ES-I3 (cell line): ENCODE results near the gene SCGB1D1.
"Not testable (repeated sequence)": the region's sequence is repeated elsewhere in the genome, so short reads cannot be mapped to it uniquely, and the experiment has no call there.

Experiments used
- H3K36me3 ChIP-seq: 2 replicates; pipeline ENCODE4 v1.6.1; 2013; ENCODE audit warnings: mild to moderate bottlenecking, low read length, control low read depth, moderate library complexity; ENCODE audit not compliant: insufficient read depth
- H3K4me1 ChIP-seq: 2 replicates; pipeline ENCODE4 v1.6.1; 2013; ENCODE audit warnings: mild to moderate bottlenecking, control low read depth, low read length; ENCODE audit not compliant: insufficient read depth
- H3K9ac ChIP-seq: 2 replicates; pipeline ENCODE4 v1.6.1; 2013; ENCODE audit warnings: low read depth, mild to moderate bottlenecking, low read length, moderate library complexity
- H3K9me3 ChIP-seq: 2 replicates; pipeline ENCODE4 v1.6.1; 2013; ENCODE audit warnings: mild to moderate bottlenecking, low read length, moderate library complexity; ENCODE audit not compliant: control insufficient read depth, insufficient read depth

The SCGB1D1 gene

DNA sequence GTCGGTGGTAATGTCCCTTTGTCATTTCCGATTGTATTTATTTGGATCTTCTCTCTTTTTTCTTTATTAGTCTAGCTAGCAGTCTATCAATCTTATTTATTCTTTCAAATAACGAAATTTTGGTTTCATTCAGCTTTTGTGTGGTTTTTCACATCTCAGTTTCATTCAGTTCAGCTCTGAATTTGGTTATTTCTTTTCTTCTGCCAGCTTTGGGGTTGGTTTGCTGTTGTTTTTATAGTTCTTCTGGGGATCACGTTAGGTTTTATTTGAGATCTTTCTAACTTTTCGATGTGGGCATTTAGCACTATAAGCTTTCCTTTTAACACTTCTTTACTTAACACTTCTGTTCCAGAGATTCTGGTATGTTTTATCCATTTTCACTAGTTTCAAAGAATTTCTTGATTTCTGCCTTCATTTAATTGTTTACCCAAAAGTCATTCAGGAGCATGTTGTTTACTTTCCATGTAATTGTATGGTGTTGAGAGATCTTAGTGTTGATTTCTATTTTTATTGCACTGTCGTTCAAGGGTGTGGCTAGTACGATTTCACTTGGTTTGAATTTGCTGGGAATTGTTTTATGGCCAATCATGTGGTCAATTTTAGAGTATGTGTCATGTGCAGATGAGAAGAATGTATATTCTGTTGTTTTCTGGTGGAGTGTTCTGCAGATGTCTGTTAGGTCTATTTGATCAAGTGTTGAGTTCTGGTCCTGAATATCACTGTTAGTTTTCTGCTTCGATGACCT, 7.7 kb upstream of the SCGB1D1 start:
- H3K9me3 ChIP-seq, result no peaks in the 10 kb centered on the region
- no peaks in the 10 kb centered on the region for H3K4me1 ChIP-seq
- H3K36me3 ChIP-seq, result no peaks in the 10 kb centered on the region
- no peak overlapping the region for H3K9ac ChIP-seq

DNA sequence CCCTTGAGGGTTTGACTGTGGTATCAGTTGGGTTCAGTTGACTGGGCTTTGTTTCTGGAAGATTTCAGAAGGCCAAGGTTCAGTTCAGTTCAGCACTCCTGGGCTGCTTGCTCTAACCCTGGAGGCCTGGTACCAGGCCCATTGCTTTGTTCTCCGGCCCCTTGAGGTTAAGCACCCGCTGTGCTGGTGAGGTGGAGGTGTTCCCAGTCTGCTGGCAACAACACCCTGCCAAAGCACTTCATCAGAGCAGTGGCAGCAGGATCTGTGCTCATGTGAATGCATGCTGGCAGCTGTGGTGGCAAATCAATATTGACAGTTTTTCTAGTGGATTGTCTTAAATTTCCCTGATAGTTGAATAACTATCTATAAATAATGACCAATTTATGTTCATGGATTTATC, 3.8 kb upstream of the SCGB1D1 start:
- H3K9me3 ChIP-seq, result no peaks in the 10 kb centered on the region
- no peaks in the 10 kb centered on the region for H3K36me3 ChIP-seq
- H3K9ac ChIP-seq, result no peak overlapping the region
- H3K4me1 ChIP-seq, result no peaks in the 10 kb centered on the region

DNA sequence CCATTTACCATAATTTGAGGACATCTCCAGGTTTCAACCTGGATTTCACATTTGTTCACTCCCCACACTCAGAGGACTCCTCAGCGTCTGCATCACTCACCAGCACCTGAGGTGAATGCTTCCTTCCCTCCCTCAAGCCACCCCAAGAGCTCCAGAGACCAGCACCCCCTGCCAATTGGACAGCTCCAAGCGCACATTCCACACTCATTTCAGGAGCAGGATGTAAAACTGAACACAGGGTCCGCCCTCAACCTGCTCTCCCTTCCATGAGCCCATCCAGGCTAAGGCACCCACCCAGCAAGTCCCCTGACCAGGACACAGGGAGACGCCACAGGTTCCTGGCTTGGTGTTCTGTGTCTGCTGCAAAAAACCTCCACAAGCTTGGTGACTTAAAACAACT, 3.9 kb downstream of the SCGB1D1 start:
- H3K9me3 ChIP-seq, result no peaks in the 10 kb centered on the region
- no peaks in the 10 kb centered on the region for H3K36me3 ChIP-seq
- H3K9ac ChIP-seq, result no peak overlapping the region
- H3K4me1 ChIP-seq, result peaks cover 6% of the 10 kb centered on the region; the same call in 1 of the 2 replicates

DNA sequence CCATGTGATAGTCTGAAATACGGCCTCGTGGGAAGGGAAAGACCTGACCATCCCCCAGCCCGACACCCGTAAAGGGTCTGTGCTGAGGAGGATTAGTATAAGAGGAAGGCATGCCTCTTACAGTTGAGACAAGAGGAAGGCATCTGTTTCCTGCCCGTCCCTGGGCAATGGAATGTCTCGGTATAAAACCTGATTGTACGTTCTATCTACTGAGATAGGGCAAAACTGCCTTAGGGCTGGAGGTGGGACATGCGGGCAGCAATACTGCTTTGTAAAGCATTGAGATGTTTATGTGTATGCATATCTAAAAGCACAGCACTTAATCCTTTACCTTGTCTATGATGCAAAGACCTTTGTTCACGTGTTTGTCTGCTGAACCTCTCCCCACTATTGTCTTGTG, 5.0 kb downstream of the SCGB1D1 start:
- not testable (repeated sequence) for H3K36me3 ChIP-seq, H3K9me3 ChIP-seq, H3K4me1 ChIP-seq, H3K9ac ChIP-seq

DNA sequence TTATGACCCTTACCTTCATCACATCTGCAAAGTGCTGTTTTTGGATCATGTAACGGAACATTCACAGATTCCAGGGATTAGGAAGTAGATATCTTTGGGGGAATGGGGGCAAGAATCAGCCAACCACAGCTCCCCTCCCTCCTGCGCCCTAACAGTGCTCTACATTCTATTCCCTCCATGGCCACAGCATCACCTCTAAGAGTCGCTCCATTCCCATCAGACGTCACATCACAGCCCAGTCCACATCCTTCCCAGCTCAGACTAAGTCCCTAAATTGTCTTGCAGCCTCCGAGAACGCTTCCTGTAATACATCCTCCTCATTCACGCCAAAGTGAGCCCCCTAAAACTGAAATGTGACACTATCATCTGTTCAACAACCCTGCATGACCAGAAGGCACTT, 5.9 kb downstream of the SCGB1D1 start:
- Histone ChIP-seq H3K9ac (no peak overlapping the region), H3K4me1 (peaks cover 6% of the 10 kb centered on the region; the same call in 1 of the 2 replicates), H3K36me3 (no peaks in the 10 kb centered on the region), H3K9me3 (no peaks in the 10 kb centered on the region)

DNA sequence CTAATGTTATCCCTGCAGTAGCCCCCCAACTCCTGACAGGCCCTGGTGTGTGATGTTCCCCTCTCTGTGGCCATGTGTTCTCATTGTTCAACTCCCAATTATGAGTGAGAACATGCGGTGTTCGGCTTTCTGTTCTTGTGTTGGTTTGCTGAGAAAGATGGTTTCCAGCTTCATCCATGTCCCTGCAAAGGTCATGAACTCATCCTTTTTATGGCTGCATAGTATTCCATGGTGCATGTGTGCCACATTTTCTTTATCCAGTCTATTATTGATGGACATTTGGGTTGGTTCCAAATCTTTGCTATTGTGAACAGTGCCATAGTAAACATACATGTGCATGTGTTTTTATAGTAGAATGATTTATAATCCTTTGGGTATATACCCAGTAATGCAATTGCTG, 7.4 kb downstream of the SCGB1D1 start:
- H3K9me3 ChIP-seq, H3K36me3 ChIP-seq, H3K9ac ChIP-seq, H3K4me1 ChIP-seq: not testable (repeated sequence)

DNA sequence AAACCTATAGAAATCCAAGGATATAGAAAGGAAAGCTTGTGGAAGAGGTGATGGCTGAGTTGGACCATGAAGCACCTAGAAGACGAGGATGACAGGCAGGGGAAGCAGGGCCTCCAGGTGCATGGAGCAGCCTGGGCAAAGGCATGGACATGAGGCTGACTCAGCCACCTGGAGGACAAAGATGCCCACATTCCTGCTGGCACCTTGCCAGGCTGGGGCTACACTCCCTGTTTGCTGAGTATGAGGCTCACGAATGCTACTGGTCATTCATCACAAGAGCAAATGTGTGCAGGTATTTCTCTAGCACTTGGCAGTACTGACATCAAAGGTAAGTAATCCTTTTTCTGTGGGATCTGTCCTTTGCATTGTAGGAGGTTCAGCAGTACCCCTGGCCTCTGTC, 11.4 kb downstream of the SCGB1D1 start:
- Histone ChIP-seq H3K9ac (no peak overlapping the region), H3K4me1 (no peaks in the 10 kb centered on the region), H3K9me3 (no peaks in the 10 kb centered on the region), H3K36me3 (no peaks in the 10 kb centered on the region)

DNA sequence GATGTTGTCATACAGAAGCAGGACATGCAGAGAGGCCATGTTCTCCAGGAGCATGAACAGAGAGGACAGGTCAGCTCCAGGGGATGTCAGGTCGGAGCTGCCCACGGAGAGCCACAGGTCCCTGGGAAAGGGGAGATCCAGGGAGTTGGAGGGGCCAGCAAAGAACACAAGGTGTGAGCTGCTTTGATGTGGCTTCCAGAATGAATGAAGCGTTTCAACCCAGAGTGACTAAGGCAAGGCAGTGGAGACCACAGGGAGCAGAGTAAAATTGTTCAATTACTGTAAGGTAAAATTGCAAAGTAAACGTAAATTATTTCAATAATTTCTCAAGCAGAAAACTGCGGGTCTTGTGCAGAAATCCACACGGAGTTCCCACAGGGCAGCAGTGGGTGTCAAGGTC, 12.9 kb downstream of the SCGB1D1 start:
- Histone ChIP-seq H3K9me3 (no peaks in the 10 kb centered on the region), H3K9ac (no peak overlapping the region), H3K4me1 (no peaks in the 10 kb centered on the region), H3K36me3 (no peaks in the 10 kb centered on the region)

DNA sequence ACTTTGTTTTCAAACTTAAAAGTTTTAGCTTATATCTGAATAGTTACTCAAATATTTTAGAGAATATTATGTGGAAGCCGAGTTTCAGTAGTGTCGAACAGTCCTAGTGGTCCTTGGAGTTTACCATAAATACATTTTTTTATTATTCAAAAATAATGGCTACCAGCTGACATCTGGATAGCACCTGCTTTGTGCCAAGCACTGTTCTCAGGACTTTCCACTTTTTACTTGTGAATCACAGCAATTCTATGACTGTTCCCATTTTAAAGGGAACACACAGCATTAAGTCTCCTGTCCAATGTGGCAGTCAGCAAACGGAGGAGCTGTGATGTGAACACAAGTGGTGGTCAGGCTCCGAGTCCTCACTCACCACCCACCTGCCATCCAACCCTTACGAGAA, 14.4 kb downstream of the SCGB1D1 start:
- Histone ChIP-seq H3K36me3 (no peaks in the 10 kb centered on the region), H3K4me1 (no peaks in the 10 kb centered on the region), H3K9ac (no peak overlapping the region), H3K9me3 (no peaks in the 10 kb centered on the region)

DNA sequence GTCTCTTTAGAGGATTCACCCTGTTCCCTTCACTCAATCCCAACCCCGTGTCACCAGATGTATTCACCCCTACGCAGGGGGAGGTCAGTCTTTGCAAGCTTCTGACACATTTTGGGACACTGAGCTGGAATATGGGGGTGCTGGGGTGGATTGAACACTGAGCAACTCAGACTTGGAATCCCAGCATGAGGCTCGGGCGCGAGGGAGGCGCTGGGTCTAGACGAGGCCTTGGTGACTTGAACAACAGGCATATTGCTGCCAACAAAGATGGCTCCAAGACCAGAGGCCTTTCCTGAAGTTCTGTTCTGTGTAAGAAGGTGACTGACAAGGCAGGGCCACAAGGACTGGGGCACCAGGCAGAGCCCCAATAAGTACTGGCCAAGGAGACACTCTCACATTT, 15.4 kb downstream of the SCGB1D1 start:
- no peaks in the 10 kb centered on the region for H3K36me3 ChIP-seq
- H3K9ac ChIP-seq, result no peak overlapping the region
- H3K9me3 ChIP-seq, result no peaks in the 10 kb centered on the region
- no peaks in the 10 kb centered on the region for H3K4me1 ChIP-seq

DNA sequence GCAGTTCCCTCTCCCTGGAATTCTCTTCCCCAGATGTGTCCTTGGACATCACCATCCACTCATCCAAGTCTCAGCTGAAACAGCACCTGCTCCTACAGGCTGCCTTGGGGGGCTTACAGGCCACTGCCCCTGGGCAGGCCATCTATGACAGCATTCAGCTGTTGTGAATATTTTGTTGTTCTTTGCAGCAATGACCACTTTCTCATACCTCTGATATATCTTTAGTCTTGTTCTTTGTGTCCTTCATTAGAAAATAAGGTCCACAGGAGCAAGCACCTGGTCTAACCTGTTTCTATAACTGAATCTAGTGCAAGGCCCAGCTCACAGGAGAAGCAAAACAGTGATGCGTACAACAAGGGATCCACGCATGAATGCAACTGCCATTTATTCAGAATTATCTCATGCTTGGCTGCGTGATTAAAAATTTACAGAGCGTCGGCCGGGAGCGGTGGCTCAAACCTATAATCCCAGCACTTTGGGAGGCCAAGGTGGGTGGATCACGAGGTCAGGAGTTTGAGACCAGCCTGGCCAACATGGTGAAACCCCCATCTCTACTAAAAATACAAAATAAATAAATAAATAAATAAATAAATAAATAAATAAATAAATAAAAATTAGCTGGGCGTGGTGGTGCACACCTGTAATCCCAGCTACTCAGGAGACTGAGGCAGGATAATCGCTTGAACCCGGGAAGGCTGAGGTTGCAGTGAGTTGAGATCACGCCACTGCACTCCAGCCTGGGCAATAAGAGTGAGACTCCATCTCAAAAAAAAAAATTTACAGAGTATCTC, 16.5 kb downstream of the SCGB1D1 start:
- H3K9ac ChIP-seq, H3K36me3 ChIP-seq, H3K4me1 ChIP-seq, H3K9me3 ChIP-seq: not testable (repeated sequence)

DNA sequence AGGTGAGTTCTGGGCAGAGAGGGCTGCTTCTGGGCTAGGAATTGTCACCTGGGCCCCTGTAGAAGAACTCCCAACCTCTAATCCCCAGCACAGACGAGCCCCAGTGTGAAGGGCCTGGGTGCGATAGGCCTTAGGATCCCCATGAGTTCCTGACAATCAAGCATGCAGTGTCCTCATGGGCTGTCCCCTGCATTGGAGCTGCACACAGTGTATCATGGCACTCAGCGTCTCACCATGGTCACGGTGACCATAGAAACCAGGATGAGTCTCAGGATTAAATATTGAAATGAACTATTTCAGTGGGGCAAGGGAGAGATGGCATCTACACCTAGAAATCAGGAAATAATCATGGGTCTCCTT, 18.7 kb downstream of the SCGB1D1 start:
- no peaks in the 10 kb centered on the region for H3K9me3 ChIP-seq
- no peaks in the 10 kb centered on the region for H3K4me1 ChIP-seq
- H3K9ac ChIP-seq, result no peak overlapping the region
- H3K36me3 ChIP-seq, result no peaks in the 10 kb centered on the region

DNA sequence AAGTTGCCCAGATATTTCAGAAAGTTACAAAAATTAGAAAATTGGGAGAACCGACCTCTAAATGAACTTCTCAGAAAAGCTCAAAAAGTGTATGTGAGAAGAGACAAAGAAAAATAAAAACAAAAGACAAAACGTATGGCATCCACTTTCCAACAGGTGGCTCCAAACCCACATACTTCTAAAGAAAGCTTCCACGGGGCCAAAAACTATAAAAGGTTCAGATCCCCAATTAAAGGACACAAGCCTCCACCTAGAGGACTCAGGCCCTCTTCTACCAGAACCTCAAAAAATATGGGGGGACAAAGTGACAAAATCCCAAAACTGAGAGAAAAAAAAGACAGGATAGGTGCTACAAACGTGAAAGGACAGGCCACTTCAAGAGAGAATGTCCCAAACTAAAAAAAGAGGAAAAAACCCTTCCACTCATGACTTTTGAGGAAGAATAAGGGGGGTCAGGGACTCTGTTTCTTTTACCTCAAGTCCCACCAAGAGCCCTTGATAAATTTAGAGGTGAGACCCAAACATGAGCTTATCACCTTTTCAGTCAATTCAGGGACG, 27.3 kb downstream of the SCGB1D1 start:
- Histone ChIP-seq H3K36me3 (no peaks in the 10 kb centered on the region), H3K9me3 (peaks cover 6% of the 10 kb centered on the region; the same call in 1 of the 2 replicates), H3K9ac (no peak overlapping the region), H3K4me1 (no peaks in the 10 kb centered on the region)

DNA sequence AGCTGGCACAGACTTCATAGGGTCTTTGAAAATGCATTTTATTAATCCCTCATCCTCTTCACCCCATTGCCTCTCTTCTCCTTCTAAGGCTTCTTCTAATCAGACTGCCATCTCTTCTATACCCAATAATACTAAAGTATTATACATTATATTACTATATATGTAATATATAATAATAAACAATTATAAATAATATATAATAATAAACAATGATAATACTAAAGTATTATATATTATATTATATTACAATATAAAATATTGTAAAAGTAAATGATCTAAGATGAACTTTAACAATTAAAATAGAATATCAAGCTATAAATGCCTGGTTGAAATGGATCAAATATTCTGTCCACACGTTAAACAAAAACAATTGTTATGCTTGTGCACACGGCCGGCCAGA, 31.5 kb downstream of the SCGB1D1 start:
- Histone ChIP-seq H3K4me1 (no peaks in the 10 kb centered on the region), H3K9me3 (peaks cover 17% of the 10 kb centered on the region; the same call in 1 of the 2 replicates), H3K36me3 (no peaks in the 10 kb centered on the region), H3K9ac (no peak overlapping the region)

DNA sequence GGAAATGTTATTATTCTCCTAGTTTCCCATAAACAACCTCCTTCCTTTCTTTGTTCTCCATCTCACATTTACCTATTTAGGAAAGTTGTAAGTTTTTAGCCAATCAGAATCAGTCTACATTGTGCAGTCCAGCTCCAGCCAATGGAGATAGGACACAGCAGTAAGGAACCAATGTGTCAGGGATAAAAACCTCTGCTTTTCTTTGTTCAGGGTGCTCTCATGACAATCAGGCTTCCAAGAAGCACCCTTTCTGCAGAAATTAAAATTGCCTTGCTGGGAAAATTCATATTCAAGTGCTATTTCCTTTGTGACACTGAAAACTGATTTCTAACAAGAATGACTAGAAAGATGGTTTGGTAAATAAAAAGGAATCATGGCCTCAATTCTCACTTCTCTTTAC, 33.1 kb downstream of the SCGB1D1 start:
- Histone ChIP-seq H3K4me1 (no peaks in the 10 kb centered on the region), H3K36me3 (no peaks in the 10 kb centered on the region), H3K9ac (no peak overlapping the region), H3K9me3 (peaks cover 17% of the 10 kb centered on the region; the same call in 1 of the 2 replicates)
